Peyer's patch (tissue), 4 donors: ENCODE measurements around the gene TMEM106A.

Source experiments
- CTCF ChIP-seq, 6 experiments: fragments of 450-650 bp in 4 of 6; fragments of 200-600 bp in 2 of 6; sonication (generic) in 1 of 6; IDR thresholded peaks; one replicate each; pipeline ENCODE4 v1.5.1; 2017 to 2019; ENCODE audit warnings: antibody characterized with exemption in 6 of 6, mild to moderate bottlenecking in 3 of 6, moderate library complexity in 1 of 6
- POLR2A ChIP-seq, 2 donors: fragments of 450-650 bp; IDR thresholded peaks; one replicate each; pipeline ENCODE4 v1.5.1; 2017; ENCODE audit warnings: antibody characterized with exemption in 2 of 2, mild to moderate bottlenecking in 2 of 2, moderate library complexity in 2 of 2

GRCh38 chr17:43224146-43224705 lies 12.6 kb downstream of the TMEM106A start:
- TF ChIP-seq CTCF (IDR thresholded peaks at IDR 0.05) (no peak), POLR2A (IDR thresholded peaks at IDR 0.05) (no peak)
